Suppressor macrophage (primary cell): ENCODE data around the gene ARL14EPL.
A peak's percentile ranks its signal among the peaks of the same experiment; 100 is the strongest.
"Not testable (repeated sequence)": the region's sequence is repeated elsewhere in the genome, so short reads cannot be mapped to it uniquely, and the experiment has no call there.

Experiments
- DNase-seq, 4 experiments: peaks; one replicate each; pipeline ENCODE4 v3.0.0-alpha.2; 2020 to 2022

ARL14EPL gene

GRCh38 chr5:116046823-116047222 is 14.6 kb downstream of the ARL14EPL start:
- DNase-seq, result no peak

GRCh38 chr5:116058346-116058936 is 26.2 kb downstream of the ARL14EPL start:
- DNase-seq, result peak in 2 of 4 experiments; percentile 25 to 43

GRCh38 chr5:116062352-116062751 is 30.1 kb downstream of the ARL14EPL start:
- DNase-seq, result no peak

- no peak for DNase-seq
Measured at GRCh38 chr5:116063950-116064349, 31.7 kb downstream of the ARL14EPL start.

- peak; percentile 52 to 86 (median 66) for DNase-seq
Measured at GRCh38 chr5:116068028-116068632, 35.9 kb downstream of the ARL14EPL start.

GRCh38 chr5:116071211-116071610 is 38.9 kb downstream of the ARL14EPL start:
- DNase-seq, result no peak

GRCh38 chr5:116075191-116075831 is 43.0 kb downstream of the ARL14EPL start:
- peak in 3 of 4 experiments; percentile 10 to 22 (median 10) for DNase-seq

GRCh38 chr5:116076496-116076895 is 44.2 kb downstream of the ARL14EPL start:
- DNase-seq, result peak; percentile 38 to 78 (median 63)

GRCh38 chr5:116078199-116078598 is 45.9 kb downstream of the ARL14EPL start:
- no peak for DNase-seq

- peak in 3 of 4 experiments; percentile 10 to 34 (median 28) for DNase-seq
Measured at GRCh38 chr5:116084287-116084691, 52.0 kb downstream of the ARL14EPL start.

GRCh38 chr5:116084871-116085715 is 52.8 kb downstream of the ARL14EPL start, which contains the start of gene COMMD10:
COMMD10 (plus strand) TSS chr5:116085025.
- DNase-seq, result peak; percentile 81 to 91 (median 88)

GRCh38 chr5:116086309-116086708 is 54.0 kb downstream of the ARL14EPL start:
- not testable (repeated sequence) for DNase-seq

GRCh38 chr5:116088062-116088461 is 55.8 kb downstream of the ARL14EPL start:
- peak in 2 of 4 experiments; percentile 14 to 38 for DNase-seq

GRCh38 chr5:116090302-116090701 is 58.0 kb downstream of the ARL14EPL start:
- peak; percentile 23 to 52 (median 48) for DNase-seq

GRCh38 chr5:116091416-116091815 is 59.1 kb downstream of the ARL14EPL start:
- peak in 3 of 4 experiments; percentile 18 to 65 (median 64) for DNase-seq

GRCh38 chr5:116097301-116097700 is 65.0 kb downstream of the ARL14EPL start:
- no peak for DNase-seq

- no peak for DNase-seq
Measured at GRCh38 chr5:116098998-116099397, 66.7 kb downstream of the ARL14EPL start.

- not testable (repeated sequence) for DNase-seq
Measured at GRCh38 chr5:116104941-116105340, 72.7 kb downstream of the ARL14EPL start.
